HepG2 (cell line): ENCODE results near the gene NCOA4. TPM values are rescaled to one million over a fixed set of nuclear protein-coding genes. Genes with fewer than 3 reads are reported as not detected.

Source experiments
- BRCA1 ChIP-seq: sonication (generic); formaldehyde crosslinking; IDR thresholded peaks from 2 replicates; pipeline ENCODE4 v1.4.0; 2020; ENCODE audit warnings: missing genetic modification reagents
- CBX5 ChIP-seq: sonication (generic); formaldehyde crosslinking; IDR thresholded peaks from 2 replicates; pipeline ENCODE4 v1.4.0; 2020; ENCODE audit warnings: missing genetic modification reagents, borderline replicate concordance
- CCAR2 ChIP-seq: fragments of 200-400 bp; formaldehyde crosslinking; optimal IDR thresholded peaks from 2 replicates; pipeline ENCODE3; 2018; ENCODE audit warnings: low read depth, mild to moderate bottlenecking, low read length, moderate library complexity
- CHCHD3 ChIP-seq: sonication (generic); formaldehyde crosslinking; IDR thresholded peaks from 2 replicates; pipeline ENCODE4 v1.8.0; 2022; ENCODE audit warnings: mild to moderate bottlenecking, missing genetic modification reagents, moderate library complexity
- EED ChIP-seq: sonication (generic); formaldehyde crosslinking; IDR thresholded peaks from 2 replicates; pipeline ENCODE4 v1.5.0; 2020; ENCODE audit warnings: mild to moderate bottlenecking, missing genetic modification reagents
- ELF3 ChIP-seq: IDR thresholded peaks from 2 replicates; pipeline ENCODE4 v1.6.1; 2016; ENCODE audit warnings: missing genetic modification reagents, missing compliant biosample characterization
- FOSL1 ChIP-seq: sonication (generic); formaldehyde crosslinking; IDR thresholded peaks from 2 replicates; pipeline ENCODE4 v1.9.0; 2021; ENCODE audit warnings: missing genetic modification reagents, borderline replicate concordance
- HINFP ChIP-seq: sonication (generic); formaldehyde crosslinking; IDR thresholded peaks from 2 replicates; pipeline ENCODE4 v1.4.0; 2020; ENCODE audit warnings: low read depth, mild to moderate bottlenecking, missing genetic modification reagents
- HOXA7 ChIP-seq: sonication (generic); formaldehyde crosslinking; IDR thresholded peaks from 2 replicates; pipeline ENCODE4 v1.8.1; 2022; ENCODE audit warnings: mild to moderate bottlenecking, missing genetic modification reagents, moderate library complexity
- KLF6 ChIP-seq: IDR thresholded peaks from 2 replicates; pipeline ENCODE4 v1.8.0; 2016; ENCODE audit warnings: missing biosample characterization, missing genetic modification reagents
- MEIS1 ChIP-seq: sonication (generic); formaldehyde crosslinking; IDR thresholded peaks from 2 replicates; pipeline ENCODE4 v1.9.0; 2021; ENCODE audit warnings: mild to moderate bottlenecking, missing genetic modification reagents, moderate library complexity, borderline replicate concordance
- MLX ChIP-seq: IDR thresholded peaks from 2 replicates; pipeline ENCODE4 v1.6.1; 2016
- NFRKB ChIP-seq: fragments of 450-650 bp; IDR thresholded peaks from 2 replicates; pipeline ENCODE4 v1.6.1; 2017
- NR0B2 ChIP-seq: sonication (generic); formaldehyde crosslinking; IDR thresholded peaks from 2 replicates; pipeline ENCODE4 v1.4.0; 2020; ENCODE audit warnings: mild to moderate bottlenecking, missing genetic modification reagents
- PRDM4 ChIP-seq: sonication (generic); formaldehyde crosslinking; IDR thresholded peaks from 2 replicates; pipeline ENCODE4 v1.9.0; 2021; ENCODE audit warnings: missing genetic modification reagents, borderline replicate concordance
- SIX1 ChIP-seq: sonication (generic); formaldehyde crosslinking; IDR thresholded peaks from 2 replicates; pipeline ENCODE4 v1.4.0; 2020; ENCODE audit warnings: missing genetic modification reagents, borderline replicate concordance
- SMYD3 ChIP-seq: sonication (generic); formaldehyde crosslinking; IDR thresholded peaks from 2 replicates; pipeline ENCODE4 v1.8.1; 2023; ENCODE audit warnings: mild to moderate bottlenecking, missing genetic modification reagents
- TCF7L2 ChIP-seq: IDR thresholded peaks from 2 replicates; pipeline ENCODE4 v1.6.1; 2011; ENCODE audit warnings: mild to moderate bottlenecking, low read depth, low read length, moderate library complexity
- THAP8 ChIP-seq: sonication (generic); formaldehyde crosslinking; IDR thresholded peaks from 2 replicates; pipeline ENCODE4 v1.5.1; 2020; ENCODE audit warnings: missing genetic modification reagents, mild to moderate bottlenecking, borderline replicate concordance
- ZFX ChIP-seq: sonication (generic); formaldehyde crosslinking; IDR thresholded peaks from 2 replicates; pipeline ENCODE4 v1.4.0; 2020; ENCODE audit warnings: mild to moderate bottlenecking, low read depth, missing genetic modification reagents, moderate library complexity
- ZNF232 ChIP-seq: sonication (generic); formaldehyde crosslinking; IDR thresholded peaks from 2 replicates; pipeline ENCODE4 v1.4.0; 2020; ENCODE audit warnings: missing genetic modification reagents, borderline replicate concordance
- ZNF251 ChIP-seq: sonication (generic); formaldehyde crosslinking; IDR thresholded peaks from 2 replicates; pipeline ENCODE4 v1.9.0; 2021; ENCODE audit warnings: mild to moderate bottlenecking, missing genetic modification reagents
- ZNF3 ChIP-seq: IDR thresholded peaks from 2 replicates; pipeline ENCODE4 v1.7.0; 2017; ENCODE audit warnings: inconsistent platforms
- ZNF484 ChIP-seq: sonication (generic); formaldehyde crosslinking; IDR thresholded peaks from 2 replicates; pipeline ENCODE4 v1.5.1; 2020; ENCODE audit warnings: mild to moderate bottlenecking, low read depth, missing genetic modification reagents, borderline replicate concordance
- ZNF552 ChIP-seq: sonication (generic); formaldehyde crosslinking; IDR thresholded peaks from 2 replicates; pipeline ENCODE4 v1.9.0; 2022; ENCODE audit warnings: missing genetic modification reagents, mild to moderate bottlenecking, borderline replicate concordance
- ZSCAN9 ChIP-seq: IDR thresholded peaks from 2 replicates; pipeline ENCODE4 v1.6.1; 2016; ENCODE audit warnings: borderline replicate concordance
- polyA plus RNA-seq, 8 experiments: library from polyadenylated mRNA; depleted of rRNA in 3 of 8; stranded (reverse) in 7 of 8; unstranded in 1 of 8; fragments of >200 nt; fragmentation: Illumina TruSeq in 4 of 8; extraction: Trizol in 4 of 8; gene quantifications; 2 replicates each; pipeline versions ENCODE4 v1.2.1 to v1.2.3, GENCODE V29; 2011 to 2016; ENCODE audit warnings: low read depth in 4 of 8, missing spikeins in 1 of 8, mixed read lengths in 1 of 8; ENCODE audit not compliant: insufficient read depth in 1 of 8
- total RNA-seq, 5 experiments: library from RNA; depleted of rRNA; stranded (reverse); fragments of >200 nt; fragmentation: Illumina TruSeq; extraction: Trizol; gene quantifications; 2 replicates each; pipeline ENCODE4 v1.2.3, GENCODE V29; 2016; ENCODE audit warnings: low read depth in 1 of 5

NCOA4 gene
- total and polyA plus RNA-seq, 2 of the 13 experiments (the other 11 are each of a cell fraction or from before 2014, with no cell fraction given), result 306 to 400 TPM

GRCh38 chr10:45997994-45998763 is 32.2 kb downstream of the NCOA4 start (continued):
- TF ChIP-seq CCAR2 (no peak), NR0B2 (CRISPR knock-in tag) (no peak), PRDM4 (no peak), ZNF232 (CRISPR knock-in tag) (no peak), KLF6 (CRISPR knock-in tag) (no peak), SIX1 (CRISPR knock-in tag) (peak; percentile 96), ELF3 (peak; percentile 92), SMYD3 (CRISPR knock-in tag) (peak; percentile 87; the same call in 1 of the 2 replicates), MLX (CRISPR knock-in tag) (peak; percentile 60; the same call in 1 of the 2 replicates), HINFP (CRISPR knock-in tag) (no peak), ZNF3 (CRISPR knock-in tag) (no peak; the same call in 1 of the 2 replicates), HOXA7 (CRISPR knock-in tag) (no peak), ZNF552 (CRISPR knock-in tag) (no peak), FOSL1 (CRISPR knock-in tag) (no peak), ZFX (CRISPR knock-in tag) (peak; percentile 16; the same call in 1 of the 2 replicates), CHCHD3 (CRISPR knock-in tag) (no peak), TCF7L2 (peak; percentile 78), NFRKB (no peak), ZSCAN9 (0 out of 2 replicates have a peak, but pooled peaks have one; percentile 62), ZNF484 (CRISPR knock-in tag) (no peak), ZNF251 (CRISPR knock-in tag) (no peak), THAP8 (no peak), CBX5 (CRISPR knock-in tag) (no peak), EED (no peak), BRCA1 (CRISPR knock-in tag) (no peak), MEIS1 (no peak)
